ENCODE data around the gene TMEM151A. TPM values are rescaled to one million over a fixed set of nuclear protein-coding genes. Genes with fewer than 3 reads are reported as not detected.
A peak's percentile ranks its signal among the peaks of the same experiment; 100 is the strongest.

The TMEM151A gene
- total and polyA plus RNA-seq, 8 donors: 0.17 to 0.47 (median 0.28) TPM; not detected in 1

GRCh38 chr11:66335531-66336233 is 44.0 kb downstream of the TMEM151A start:
- Histone ChIP-seq H3K9me3 (no peaks in the 10 kb centered on the region), H3K4me1 (peaks cover 19 to 34% of the 10 kb centered on the region in 2 donors), H3K27ac (peak overlapping the region; percentile 86 to 87), H3K27me3 (no peaks in the 10 kb centered on the region), H3K4me3 (peak overlapping the region; percentile 49 to 63), H3K36me3 (peaks cover 0 to 65% of the 10 kb centered on the region in 2 donors)
- intact Hi-C loops (cut with DNase I): no loop called here
- DNase-seq (peak in 1 of 4 donors; percentile 82), ATAC-seq (peak; percentile 40)
- TF ChIP-seq, protein P1, sequence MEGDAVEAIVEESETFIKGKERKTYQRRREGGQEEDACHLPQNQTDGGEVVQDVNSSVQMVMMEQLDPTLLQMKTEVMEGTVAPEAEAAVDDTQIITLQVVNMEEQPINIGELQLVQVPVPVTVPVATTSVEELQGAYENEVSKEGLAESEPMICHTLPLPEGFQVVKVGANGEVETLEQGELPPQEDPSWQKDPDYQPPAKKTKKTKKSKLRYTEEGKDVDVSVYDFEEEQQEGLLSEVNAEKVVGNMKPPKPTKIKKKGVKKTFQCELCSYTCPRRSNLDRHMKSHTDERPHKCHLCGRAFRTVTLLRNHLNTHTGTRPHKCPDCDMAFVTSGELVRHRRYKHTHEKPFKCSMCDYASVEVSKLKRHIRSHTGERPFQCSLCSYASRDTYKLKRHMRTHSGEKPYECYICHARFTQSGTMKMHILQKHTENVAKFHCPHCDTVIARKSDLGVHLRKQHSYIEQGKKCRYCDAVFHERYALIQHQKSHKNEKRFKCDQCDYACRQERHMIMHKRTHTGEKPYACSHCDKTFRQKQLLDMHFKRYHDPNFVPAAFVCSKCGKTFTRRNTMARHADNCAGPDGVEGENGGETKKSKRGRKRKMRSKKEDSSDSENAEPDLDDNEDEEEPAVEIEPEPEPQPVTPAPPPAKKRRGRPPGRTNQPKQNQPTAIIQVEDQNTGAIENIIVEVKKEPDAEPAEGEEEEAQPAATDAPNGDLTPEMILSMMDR (IDR thresholded peaks at IDR 0.05): no peak

DNA sequence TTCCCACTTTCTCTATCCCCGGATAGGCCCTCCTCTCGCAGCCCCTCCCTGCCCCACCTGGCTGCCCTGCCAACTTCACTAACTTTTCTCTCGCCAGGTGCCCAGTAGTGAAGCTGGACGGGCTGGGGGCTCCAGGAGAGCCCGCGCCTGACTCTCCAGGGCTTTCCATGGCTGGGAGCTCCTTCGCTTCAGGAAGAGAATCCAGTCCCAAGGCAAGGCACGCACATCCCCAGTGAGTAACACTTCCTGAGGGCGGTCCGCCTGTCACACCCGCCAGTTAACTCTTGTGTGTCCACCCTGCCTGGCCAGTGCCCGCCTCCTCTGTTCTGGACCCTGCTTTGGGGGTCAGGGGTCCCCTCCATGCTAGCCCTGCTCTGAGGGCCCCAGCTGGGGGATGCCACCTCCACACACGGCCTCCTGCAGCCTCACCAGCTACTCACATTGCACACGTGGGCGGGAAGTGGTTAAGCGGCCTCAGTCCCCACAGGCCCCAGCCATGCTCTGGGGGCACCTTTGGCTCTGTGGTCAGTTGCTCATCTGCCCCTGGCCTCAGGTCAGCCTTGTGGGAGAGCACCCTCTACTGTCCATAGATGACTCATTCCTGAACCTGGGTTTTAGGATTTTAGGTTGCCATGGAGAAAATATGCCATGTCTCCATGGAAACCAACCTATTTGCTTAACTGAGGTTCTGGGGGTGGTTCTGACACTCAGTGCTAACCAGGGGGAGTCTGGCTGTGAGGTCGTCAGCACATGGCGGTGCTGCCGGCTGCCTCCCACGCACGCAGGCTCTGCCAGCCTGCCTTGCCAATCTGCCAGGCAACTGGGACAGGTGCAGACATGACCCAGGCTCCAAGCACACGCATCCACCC is 44.8 kb downstream of the TMEM151A start, which contains the start of gene RIN1:
RIN1 (minus strand) TSS at position 201 of the 869 bp plus-strand sequence; CDS start at position 169, 32 bp downstream.
- peak within 1 kb of the TSS; percentile 86 to 87 for H3K27ac ChIP-seq
- H3K9me3 ChIP-seq: no peaks in the 10 kb centered on the region
- intact Hi-C loops (cut with DNase I): no loop called here
- no peaks in the 10 kb centered on the region for H3K27me3 ChIP-seq
- H3K4me3 ChIP-seq: peak within 1 kb of the TSS; percentile 49 to 63
- ATAC-seq (peak; percentile 84), DNase-seq (peak in 2 of 4 donors; percentile 76 to 85)
- H3K4me1 ChIP-seq: peaks cover 19 to 34% of the 10 kb centered on the region in 2 donors
- H3K36me3 ChIP-seq: peaks cover 0 to 73% of the 10 kb centered on the region in 2 donors
- TF ChIP-seq, protein P1 (IDR thresholded peaks at IDR 0.05): no peak

DNA sequence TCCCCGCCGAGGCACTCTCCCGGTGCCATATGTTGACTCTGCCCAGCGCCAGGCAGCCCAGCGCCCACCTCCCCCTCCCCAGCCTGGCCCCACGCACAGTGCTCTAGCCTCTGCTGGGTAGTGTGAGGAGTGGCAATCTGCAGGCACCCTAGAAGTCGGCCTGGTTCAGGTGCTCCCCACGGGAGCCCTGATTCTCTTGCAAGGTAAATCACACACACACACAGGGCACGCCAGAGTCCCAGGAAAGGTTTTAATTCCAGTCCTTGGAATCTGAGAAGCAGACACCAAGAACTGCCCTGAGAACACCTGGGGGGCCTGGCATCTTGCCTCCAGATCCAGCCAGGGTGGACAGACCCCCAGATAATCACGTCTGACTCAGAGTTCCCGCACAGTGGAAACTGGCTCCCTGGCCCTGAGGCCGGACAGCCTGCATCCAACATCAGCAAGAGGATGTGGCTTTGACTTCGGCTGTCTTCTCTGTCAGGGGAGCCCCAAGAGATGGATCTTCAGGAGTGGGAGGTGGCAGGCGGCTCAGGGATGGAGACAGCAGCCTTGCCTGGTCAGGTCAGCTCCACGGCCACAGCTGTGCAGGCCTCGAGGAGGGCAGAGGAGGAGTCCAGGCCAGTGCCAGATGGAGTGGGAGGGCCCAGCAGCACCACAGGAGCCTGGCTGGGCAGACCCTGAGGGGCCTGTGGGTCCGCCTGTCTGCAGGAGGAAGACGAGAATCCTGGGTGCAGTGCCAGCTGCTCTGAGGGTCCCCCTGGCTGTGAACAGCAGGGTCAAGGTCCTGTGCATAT is 45.6 kb downstream of the TMEM151A start:
- Histone ChIP-seq H3K27me3 (no peaks in the 10 kb centered on the region), H3K9me3 (no peaks in the 10 kb centered on the region), H3K4me1 (peaks cover 19 to 34% of the 10 kb centered on the region in 2 donors), H3K36me3 (peaks cover 0 to 74% of the 10 kb centered on the region in 2 donors), H3K27ac (peak overlapping the region; percentile 86 to 87), H3K4me3 (no peak overlapping the region)
- ATAC-seq: no peak
- DNase-seq: peak in 2 of 4 donors; percentile 32 to 64
- intact Hi-C loops (cut with DNase I): no loop called here
- TF ChIP-seq, protein P1 (IDR thresholded peaks at IDR 0.05): no peak

DNA sequence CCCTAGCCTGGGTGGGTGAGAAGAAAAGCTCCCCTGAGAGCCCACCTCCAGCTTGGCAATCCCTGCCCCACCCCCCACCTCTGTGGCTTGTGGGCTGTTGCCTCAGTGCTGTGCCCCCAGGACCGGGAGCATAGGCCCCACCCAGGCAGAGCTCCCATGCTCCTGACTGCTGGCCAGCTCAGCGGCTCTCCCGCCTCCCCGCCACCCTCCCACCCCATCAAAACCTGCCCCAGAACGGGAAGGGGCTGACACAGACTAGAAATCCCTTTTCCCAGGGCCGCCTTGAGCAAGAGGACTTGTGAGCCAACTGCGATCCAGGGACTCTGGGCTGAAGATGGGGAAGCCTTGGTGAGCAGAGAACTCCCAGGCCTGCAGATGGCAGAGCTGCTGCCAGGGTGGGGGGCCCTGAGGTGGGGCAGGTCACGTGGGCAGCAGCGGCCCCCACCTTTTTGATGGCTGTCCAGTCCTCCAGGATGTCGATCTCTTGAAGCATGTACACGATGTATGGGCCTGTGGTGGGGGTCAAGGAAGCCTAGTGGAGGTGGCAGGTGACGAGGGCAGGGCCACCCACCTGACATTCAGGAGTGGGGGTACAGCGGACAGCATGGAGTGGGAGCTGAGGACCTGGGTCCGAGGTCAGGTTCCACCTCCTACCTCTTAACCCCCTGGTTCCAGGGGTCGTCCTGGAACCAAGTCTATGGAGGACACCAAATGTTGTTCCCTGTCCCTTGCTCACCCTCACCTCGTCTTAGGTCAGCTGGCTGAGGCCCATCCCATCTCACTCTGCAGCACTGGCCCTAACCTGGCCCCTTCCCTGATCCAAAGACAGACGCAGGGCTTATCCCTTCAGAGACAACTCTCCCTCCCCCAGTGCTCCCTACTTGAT is 46.8 kb downstream of the TMEM151A start:
- H3K4me3 ChIP-seq: no peak overlapping the region
- intact Hi-C loops (cut with DNase I): no loop called here
- TF ChIP-seq, protein P1 (IDR thresholded peaks at IDR 0.05): no peak
- no peak overlapping the region for H3K27ac ChIP-seq
- H3K36me3 ChIP-seq: peaks cover 0 to 66% of the 10 kb centered on the region in 2 donors
- H3K4me1 ChIP-seq: peaks cover 19 to 40% of the 10 kb centered on the region in 2 donors
- H3K27me3 ChIP-seq: no peaks in the 10 kb centered on the region
- ATAC-seq (no peak), DNase-seq (peak in 2 of 4 donors; percentile 29 to 50)
- H3K9me3 ChIP-seq: no peaks in the 10 kb centered on the region
